HG03378 (cell line): Measurements from ENCODE around the gene ACSS1.
A peak's percentile ranks its signal among the peaks of the same experiment; 100 is the strongest.

ENCODE experiments used
- ATAC-seq: cut with Tn5 transposase; IDR thresholded peaks from one replicate; pipeline ENCODE4 v1.9.1; 2021; ENCODE audit warnings: mild to moderate bottlenecking, moderate library complexity; ENCODE audit not compliant: unreplicated experiment

Gene ACSS1

DNA sequence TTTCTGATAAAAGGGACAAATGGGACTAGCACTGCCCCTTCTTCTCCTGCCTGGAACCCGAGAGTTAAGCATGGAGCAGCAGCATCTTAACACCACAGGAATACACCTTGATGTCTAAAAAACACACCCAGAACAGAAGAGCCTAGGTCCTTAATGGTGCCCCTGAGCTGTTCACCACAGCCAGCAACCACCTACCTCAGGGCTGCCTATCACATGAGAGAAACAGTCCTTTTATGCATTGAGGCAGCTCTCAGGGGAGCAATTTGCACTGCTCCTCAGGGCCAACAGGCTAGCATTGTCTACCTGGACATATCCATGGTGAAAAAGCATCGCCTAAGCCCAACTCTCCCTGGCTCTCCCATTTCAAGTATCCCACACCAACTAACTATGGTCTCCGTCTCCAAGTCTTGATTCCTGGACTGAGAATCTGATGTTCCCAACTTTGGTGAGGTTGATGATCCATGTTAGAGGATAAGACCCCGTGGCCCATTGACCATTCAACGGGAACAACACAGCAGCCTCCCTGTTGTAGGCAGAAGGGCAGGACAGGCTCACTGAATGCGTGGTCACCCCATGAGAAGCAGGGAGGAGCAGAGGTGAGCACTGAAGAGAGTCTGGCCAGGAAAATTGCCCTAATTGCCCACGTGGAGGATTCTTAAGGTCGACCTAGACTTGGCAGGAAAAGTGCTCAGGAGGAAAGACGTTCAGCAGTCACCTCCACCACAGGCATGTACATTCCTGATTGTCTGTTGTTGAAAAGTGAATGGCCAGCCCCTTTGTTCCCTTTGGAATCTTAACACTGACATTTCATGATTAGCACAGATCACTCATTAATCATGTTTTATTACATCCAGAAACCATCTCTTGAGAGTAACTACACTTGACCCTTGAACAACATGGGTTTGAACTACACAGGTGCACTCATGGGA lies 61.2 kb downstream of the ACSS1 start:
- no peak for ATAC-seq

DNA sequence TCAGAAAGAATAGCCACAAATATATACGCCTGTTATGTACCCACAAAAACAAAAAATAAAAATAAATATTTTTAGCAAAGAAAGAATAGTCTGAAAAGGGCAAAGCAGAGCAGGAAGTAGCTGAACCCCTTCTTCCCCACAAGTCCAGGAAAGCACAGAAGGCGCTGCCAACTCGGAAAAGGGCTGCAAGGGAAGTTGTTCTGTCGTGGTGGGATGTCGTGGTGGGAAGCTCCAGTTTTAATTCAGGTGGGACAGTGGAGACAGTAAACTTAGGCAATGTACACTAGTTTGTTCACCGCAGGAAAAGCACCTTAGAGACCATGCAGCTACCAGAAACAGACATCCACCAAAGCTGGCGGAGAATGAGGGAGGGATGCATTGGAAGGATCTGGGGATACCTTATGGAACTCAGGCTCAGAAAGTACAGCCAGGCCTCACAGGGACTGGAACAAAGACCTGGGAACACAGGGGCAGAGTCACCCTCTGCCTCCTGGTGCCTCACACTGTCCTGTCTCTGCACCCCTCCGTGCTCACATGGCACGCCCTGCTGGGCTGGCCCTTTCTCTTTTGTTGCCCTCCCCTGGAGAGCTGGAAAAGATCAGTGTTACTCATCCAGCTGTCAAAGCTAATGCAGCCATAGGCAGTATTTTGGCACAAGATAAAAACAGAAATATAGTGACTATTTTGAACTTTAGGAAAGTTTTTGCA lies 62.0 kb downstream of the ACSS1 start:
- no peak for ATAC-seq

DNA sequence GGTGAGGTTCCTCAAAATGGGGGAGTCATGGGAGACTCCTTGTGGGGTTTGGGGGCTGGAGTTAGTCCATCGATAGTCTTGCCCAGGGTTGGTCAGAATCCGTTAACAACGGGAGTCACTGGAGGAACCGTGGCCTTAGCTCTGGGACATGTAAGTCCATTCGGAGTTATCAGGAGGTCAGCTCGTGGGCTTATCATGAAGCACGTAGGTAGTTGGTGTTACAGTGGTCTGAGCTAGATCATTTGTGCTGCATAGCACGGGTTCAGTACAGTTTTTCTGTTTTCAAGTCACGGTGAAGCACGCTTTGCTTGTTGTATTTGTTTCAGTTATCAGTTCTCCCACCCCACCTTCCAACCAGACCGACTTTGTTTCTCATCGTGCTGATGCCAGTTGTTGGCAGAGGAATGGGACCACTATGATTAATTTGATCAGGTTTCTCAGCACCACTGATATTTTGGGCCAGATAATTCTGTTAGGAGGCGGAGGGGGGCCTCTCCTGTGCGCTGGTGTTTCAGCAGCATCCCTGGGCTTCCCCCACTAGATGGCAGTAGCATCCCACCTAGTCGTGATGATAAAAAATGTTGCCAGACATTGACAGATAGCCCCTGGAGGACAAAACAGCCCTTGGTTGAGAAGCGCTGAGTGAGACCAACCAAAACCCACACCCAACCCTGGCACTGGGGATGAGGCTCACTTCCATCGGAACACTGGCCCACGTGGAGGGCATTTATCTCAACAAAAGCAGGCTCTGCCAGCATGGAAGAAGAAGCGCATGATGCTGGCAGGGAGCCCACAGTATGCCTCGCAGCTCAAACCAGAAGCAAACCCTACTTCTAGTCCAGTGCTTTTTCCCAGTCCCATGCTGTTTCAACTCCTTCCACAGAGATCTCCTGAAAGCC lies 63.2 kb downstream of the ACSS1 start:
- no peak for ATAC-seq

DNA sequence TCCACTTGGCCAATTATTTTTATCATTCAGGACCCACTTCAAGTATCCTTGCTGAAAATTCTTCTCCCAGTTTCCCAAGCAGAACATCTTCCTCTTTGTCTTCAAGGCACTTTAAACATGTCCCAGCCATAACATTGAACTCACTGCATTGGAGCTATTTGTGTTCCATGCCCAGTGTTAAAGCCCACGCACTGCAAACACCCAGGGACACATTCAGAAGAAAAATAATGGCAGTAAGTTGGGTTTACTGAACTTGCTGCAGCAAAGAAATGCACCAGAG lies 63.8 kb downstream of the ACSS1 start:
- no peak for ATAC-seq

DNA sequence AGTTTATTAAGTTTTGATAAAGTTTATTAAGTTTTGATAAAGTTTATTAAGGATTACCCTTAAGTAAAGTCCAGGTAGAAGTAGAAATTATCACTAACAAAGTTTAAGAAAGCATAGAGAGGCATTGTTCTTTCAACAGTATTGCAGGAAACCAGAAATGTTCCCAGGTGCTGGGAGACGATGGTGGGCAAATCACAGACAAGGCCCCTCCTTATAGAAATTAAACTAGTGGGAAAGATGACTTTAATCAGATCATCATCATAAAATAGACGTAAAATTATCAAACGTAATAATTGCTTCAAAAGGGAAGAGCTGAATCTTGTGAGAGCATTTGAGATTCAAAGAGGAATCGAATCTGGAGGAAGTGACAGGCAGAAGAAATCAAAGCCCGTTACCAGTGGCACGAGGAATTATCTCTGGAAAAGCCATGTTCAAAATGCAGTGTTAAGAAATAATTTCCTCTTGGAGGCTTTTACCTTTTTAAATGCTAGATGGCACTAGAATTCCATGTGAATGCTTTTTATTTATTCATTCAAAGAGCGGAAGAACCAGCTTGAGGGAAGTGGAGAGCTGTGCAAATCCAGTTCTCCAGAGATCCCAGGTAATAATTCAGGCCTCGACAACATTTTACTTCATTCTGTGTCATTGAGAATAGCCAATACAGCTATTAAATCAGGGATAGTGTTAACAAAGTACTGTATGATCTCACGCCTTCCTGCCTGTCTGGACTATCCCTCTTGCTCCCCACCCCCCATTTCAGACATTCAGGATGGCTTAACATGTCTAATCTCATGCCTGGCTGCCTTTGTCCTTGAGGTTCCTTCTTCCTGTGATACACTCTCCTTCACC lies 64.4 kb downstream of the ACSS1 start:
- no peak for ATAC-seq

DNA sequence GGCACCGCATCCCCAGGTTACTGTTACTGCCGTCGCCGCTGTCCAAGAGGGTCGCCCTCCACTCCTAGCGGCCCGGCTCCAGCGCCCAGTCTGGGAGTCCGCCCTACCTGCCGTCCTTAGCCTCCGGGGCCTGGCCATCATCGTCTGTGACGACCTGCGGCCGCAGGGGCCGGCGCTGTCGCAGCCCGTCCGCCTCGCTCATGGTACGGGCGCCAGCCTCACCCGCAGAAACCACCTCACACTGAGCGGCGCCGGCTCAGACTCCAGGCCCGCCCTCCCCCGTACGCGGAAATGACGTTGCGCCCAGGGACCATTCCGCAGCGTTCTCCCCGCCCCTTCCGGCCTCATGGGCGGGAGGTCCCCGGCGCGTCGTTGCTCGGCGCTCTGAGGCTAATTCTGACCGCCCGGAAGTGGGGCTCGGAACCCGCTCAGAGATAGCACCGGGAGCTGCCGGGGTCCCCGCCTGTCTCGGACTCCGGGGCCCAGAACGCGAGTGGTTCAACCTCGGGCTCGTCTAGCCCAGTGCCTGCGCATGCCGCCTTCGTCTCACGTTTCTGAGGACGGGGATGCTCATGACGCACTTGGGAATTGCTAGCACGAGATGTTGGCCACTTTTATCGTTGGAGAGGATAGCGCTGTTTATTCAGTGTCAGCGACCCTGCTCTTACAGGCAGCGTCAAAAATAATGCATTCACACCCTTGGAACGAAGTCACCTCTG lies 65.3 kb downstream of the ACSS1 start, which contains the start of gene APMAP:
Gene APMAP (minus strand): TSS at position 265 of the 719 bp plus-strand sequence. CDS start 63 bp downstream, at position 202.
- peak; percentile 89 for ATAC-seq

DNA sequence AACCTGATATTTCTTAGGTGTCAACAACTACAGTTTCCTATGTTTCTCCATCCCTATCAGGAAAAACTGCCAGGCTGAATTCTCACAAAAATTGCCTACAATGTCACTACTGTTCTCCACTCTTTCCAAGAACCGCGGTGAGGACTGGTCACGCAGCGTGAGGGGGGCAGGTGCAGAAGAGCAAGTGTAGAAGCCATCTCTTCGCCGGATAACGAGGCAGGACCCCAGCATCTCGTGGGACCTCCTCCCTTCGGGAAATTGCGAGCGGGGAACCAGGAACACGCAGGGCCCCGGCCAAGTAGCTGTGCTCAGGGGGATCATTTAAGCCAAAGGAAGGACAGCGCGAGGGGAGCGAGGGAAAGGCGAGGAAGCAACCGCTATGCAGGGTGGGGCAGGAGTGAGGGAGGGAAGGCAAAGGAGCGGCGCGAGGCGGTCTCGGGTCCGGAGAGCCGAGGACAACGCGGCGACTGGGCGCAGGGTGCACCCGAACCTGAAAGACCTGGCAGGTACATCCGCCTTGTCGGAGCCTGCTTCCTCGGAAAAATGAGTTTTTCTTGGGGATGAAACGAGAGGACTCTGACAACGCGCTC lies 65.9 kb downstream of the ACSS1 start:
- peak; percentile 8 for ATAC-seq

DNA sequence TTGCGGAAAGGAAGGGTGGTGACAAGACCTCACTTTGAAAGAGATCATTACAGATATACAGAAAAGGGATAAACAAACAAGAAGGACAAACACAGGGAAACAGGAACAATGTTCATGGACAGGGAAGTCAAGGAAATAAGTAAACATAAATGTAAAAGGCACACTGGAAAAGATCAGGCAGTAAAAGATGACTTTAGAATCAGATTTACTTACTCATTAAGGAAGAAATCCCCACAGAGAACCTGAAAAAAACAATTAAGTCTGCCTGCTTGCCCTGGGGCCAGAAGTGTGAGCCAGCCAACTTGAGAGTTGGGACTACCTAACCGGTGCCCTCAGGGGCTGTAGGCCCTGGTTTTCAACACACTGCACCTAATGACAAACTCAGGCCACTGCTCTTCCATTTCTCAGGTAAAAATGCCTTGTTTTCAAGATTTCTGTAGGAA lies 67.1 kb downstream of the ACSS1 start:
- ATAC-seq: no peak

DNA sequence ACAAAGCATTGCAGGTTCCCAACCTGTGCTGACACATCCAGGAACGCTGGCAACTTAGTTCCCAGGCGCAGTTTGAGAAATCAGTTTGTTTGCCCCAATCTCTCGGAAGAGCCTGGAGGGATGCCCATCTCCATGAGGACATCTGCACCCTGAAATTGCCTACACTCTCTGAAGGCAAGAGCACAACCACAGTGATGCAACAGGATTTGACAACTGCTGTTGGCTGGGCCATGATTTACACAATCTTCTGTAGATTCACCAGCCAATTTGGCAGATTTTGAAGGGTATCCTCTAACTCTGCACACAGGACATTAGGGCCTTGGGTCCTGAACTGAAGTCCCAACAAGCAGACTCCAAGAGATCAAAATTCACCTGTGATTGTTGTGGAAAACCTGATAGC lies 68.8 kb downstream of the ACSS1 start:
- no peak for ATAC-seq

DNA sequence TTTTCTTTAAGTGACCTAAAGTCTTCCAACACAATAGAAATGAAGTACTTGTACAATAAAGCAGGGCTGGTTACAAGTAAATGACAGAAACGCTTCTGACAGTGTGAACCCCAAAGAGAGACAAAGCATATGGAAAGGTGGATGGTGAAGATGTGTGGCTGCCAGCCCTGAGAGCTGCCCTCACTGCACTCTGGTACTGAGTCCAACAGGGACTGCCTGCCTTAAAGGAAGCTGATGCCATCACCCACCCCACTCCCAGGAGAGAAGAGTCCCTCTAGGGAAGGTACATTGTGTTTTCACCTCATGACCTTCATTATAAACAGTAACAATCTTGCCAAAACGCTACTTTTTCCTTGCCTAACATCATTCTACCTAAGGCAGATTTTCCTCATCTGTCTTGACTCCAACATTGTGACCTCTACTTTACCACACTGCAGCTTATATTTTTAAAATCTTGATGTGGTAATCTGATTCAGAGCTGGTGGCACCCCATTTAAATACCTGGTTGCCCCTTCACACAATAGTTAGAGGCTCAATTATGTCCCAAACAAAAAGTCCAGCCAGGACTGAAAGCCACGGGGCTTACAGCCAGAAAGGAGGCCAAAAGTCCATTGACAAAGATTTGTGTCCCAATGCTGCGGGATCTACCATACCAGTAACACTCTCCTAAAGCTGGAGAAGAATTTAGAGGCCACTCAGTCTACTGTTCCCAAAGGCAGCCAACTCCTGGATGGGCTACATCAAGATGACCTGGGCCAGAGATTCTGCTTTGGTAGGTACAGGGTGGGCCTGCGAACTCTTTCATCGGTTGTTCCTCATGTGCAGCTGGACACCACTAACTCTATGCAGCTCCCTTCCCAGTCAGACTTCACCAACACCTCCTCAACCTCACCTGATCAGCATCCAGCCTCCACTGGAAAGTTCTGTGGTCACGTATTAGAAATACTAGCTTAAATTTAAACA lies 69.8 kb downstream of the ACSS1 start:
- no peak for ATAC-seq

DNA sequence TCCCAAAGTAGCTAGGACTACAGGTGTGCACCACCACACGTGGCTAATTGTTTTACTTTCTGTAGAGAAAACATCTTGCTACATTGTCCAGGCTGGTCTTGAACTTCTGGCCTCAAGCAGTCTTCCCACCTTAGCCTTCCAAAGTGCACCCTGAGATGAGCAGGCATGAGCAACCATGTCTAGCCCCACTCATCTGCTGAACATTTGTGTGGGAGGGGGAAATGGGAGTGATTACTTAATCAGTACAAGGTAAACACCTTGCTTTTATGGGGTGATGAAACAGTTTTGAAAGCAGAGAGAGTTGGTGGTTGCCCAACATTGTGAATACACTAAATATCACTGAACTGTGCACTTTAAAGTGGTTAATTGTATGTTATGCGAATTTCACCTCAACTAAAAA lies 70.7 kb downstream of the ACSS1 start:
- no peak for ATAC-seq

DNA sequence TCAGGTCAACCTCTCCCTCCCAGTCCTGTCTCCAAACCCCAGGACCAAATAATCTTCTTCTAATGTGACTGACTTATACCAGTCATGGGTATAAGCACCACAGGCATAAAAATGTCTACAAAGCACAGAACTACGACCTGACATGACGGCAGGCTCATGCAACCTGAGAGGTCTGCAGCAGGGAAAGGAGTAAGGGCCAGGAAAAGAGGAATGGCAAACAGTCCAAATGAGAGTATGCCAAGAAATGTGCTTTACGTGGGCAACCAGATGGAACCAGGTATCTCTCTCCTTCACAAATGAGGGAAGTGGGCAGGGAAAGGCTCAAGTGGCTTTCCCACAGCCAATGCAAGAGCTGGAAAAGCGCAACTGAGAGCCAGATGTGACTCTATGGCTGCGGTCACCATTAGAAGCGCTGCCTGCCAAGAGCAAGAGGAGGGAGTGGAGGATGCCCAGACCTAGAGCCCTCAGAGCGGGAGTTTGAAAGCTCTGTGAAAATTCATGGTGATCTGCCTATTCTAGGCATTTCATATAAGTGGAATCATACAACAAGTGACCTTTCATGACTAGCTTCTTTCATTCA lies 71.4 kb downstream of the ACSS1 start:
- ATAC-seq: no peak

DNA sequence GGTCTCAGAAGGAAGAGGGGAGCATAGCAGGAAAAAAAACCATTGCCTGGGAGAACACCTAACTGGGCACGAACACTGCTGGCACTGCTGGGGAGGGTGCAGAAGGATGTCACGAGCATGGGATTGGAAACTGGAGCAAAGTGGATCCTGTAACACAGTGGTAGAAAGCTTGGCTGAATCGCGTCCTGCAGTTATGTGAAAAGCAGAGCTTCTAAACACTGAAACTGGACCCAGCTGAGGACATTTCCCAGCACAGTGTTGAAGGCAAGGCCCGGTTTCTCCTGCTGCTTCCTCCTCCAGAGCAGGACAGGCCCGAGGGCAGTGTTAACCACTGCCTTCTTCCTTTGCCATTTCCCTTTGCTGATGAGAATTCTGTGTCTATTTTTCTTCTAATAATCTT lies 72.1 kb downstream of the ACSS1 start:
- ATAC-seq: no peak

DNA sequence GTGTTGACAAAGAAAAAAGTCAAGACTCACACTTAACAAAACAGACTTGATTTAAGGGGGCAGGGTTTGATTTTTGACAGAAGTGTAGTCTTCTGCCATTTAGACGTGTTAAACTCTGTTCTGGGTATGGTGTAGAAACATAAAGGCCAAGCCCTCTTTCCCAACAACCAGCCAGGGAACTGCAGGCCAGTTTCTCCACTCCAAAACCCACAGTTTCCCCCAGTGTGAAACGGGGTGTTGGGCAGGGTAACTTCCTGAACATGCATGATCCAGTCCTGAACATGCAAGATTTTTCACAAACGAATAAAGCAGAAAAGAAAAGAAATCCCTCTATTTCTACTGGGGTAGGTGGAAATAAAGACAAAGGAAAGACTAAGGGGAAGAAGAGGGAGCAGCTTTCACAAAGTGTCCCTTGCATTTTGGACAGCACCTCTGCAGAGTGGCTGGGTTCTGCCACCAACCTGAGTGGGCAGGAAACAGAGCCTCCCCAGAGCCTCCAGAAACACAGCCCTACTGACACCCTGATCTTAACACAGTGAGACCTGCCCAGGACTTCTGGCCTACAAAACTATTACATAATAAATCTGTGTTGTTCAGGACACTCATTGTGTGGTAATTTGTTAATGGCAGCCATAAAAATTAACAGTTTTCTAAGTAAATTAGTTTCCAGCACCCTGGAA lies 72.8 kb downstream of the ACSS1 start:
- ATAC-seq: no peak

DNA sequence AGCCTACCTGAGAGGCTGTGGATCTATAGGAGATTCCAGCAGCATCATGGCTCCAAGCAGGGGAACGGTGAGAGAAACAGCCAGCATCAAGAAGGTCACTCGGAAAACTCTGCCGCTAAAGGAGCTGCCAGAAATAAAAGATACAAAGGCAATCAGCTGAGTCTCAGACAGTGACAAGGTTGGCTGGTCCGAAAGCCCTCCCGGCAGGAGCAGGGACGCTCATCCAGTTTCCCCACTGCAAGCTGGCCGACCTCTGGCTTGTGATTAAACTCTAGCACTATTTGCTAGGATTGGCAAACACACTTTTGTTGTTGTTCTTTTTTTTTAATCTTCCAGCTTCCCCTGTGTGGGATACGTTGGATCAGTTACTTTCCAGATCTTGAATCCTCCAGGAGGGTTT lies 74.0 kb downstream of the ACSS1 start:
- no peak for ATAC-seq

DNA sequence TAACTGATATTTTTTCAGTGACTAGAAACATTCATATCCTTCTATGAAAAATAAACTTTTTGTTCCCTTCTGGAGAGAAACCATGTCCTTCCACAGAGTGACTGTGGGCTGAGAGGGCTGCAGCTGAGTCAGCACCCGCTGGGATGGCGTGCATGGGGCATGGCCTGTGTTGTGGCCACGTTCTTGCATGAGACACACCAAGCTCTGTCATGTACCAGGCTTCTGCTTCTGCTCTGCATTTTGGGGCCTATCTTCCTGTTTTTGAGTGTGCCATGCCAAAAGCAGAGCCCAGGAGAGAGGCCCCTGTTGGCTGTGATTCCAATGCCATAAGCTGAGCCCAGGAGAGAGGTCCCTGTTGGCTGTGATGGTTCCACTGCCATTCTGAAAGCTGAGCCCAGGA lies 76.1 kb downstream of the ACSS1 start:
- no peak for ATAC-seq

DNA sequence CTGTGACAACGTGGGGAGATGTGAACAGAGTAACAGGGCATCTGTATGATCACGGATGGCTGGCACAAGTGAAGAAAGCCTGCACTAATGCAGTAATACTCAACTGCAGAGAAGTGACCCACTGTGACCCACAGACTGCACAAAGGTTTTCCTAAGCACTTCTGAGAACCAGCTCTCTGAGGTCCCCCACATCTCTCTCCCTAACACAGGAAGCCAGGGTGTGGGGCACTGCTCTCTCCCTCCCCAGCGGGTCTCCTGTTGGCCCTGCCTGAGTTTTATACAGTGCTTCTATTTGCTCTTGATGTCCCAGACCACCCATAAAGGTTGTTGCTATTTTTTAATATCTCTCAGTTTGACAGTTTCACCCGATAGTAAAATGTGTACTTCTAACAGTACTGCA lies 76.7 kb downstream of the ACSS1 start:
- ATAC-seq: no peak
